Keratinocyte (primary cell): ENCODE measurements around the gene AGTPBP1. TPM values are rescaled to one million over a fixed set of nuclear protein-coding genes. Genes with fewer than 3 reads are reported as not detected.

Experiments used
- DNase-seq: peaks from one replicate; pipeline ENCODE4 v3.0.0-alpha.2; 2011; ENCODE audit warnings: low read depth, missing footprints, low spot score
- FAIRE-seq: peaks from 2 replicates; lab custom pipeline; 2011; peaks lifted over from hg19 to GRCh38; lab: Jason Lieb, UNC
- H2AFZ ChIP-seq: 2 replicates; pipeline ENCODE4 v1.6.0; 2012; ENCODE audit warnings: low read length, control low read depth, inconsistent platforms; ENCODE audit not compliant: control insufficient read depth
- H3K27ac ChIP-seq: 2 replicates; pipeline ENCODE4 v1.5.1; 2011; ENCODE audit warnings: low read length; ENCODE audit not compliant: control insufficient read depth, insufficient read depth
- H3K27me3 ChIP-seq: 3 replicates; pipeline ENCODE4 v1.6.0; 2011; ENCODE audit warnings: low read length; ENCODE audit not compliant: control insufficient read depth, insufficient read depth; ENCODE audit errors: extremely low read depth
- H3K36me3 ChIP-seq, 2 experiments: 2 replicates in 1 of 2; 3 replicates in 1 of 2; pipeline ENCODE4 v1.5.1; 2011; ENCODE audit warnings: low read length in 2 of 2, mild to moderate bottlenecking in 1 of 2; ENCODE audit not compliant: control insufficient read depth in 2 of 2, insufficient read depth in 2 of 2; ENCODE audit errors: extremely low read depth in 1 of 2
- H3K4me1 ChIP-seq: 3 replicates; pipeline ENCODE4 v1.5.1; 2011; ENCODE audit warnings: low read length; ENCODE audit not compliant: control insufficient read depth, insufficient read depth; ENCODE audit errors: extremely low read depth
- H3K4me2 ChIP-seq: 3 replicates; pipeline ENCODE4 v1.6.0; 2011; ENCODE audit warnings: low read depth, low read length; ENCODE audit not compliant: control insufficient read depth, insufficient read depth; ENCODE audit errors: extremely low read depth
- H3K4me3 ChIP-seq, 3 experiments: fragments of 200-600 bp in 1 of 3; sonication (generic) in 1 of 3; 2 replicates in 2 of 3; 3 replicates in 1 of 3; pipeline ENCODE4 v1.5.1; 2011 to 2016; ENCODE audit warnings: low read length in 3 of 3, mild to moderate bottlenecking in 3 of 3, control low read depth in 2 of 3, inconsistent platforms in 1 of 3, low read depth in 1 of 3, mixed read lengths in 1 of 3, mixed run types in 1 of 3, moderate library complexity in 1 of 3; ENCODE audit not compliant: control insufficient read depth in 2 of 3, insufficient read depth in 2 of 3; ENCODE audit errors: extremely low read depth in 1 of 3
- H3K79me2 ChIP-seq: 2 replicates; pipeline ENCODE4 v1.6.0; 2012; ENCODE audit warnings: low read length; ENCODE audit not compliant: control insufficient read depth, insufficient read depth
- H3K9ac ChIP-seq: 3 replicates; pipeline ENCODE4 v1.6.0; 2011; ENCODE audit warnings: low read length; ENCODE audit not compliant: control insufficient read depth, insufficient read depth; ENCODE audit errors: extremely low read depth
- H3K9me1 ChIP-seq: 3 replicates; pipeline ENCODE4 v1.6.0; 2011; ENCODE audit warnings: low read length; ENCODE audit not compliant: control insufficient read depth, insufficient read depth; ENCODE audit errors: extremely low read depth
- H3K9me3 ChIP-seq: 2 replicates; pipeline ENCODE4 v1.5.1; 2012; ENCODE audit warnings: low read depth, low read length; ENCODE audit not compliant: control insufficient read depth
- H4K20me1 ChIP-seq: 3 replicates; pipeline ENCODE4 v1.6.0; 2011; ENCODE audit warnings: low read length; ENCODE audit not compliant: control insufficient read depth, insufficient read depth; ENCODE audit errors: extremely low read depth
- CTCF ChIP-seq, 3 experiments: IDR thresholded peaks in 1 of 3; conservative IDR thresholded peaks in 1 of 3; optimal IDR thresholded peaks in 1 of 3; 2 replicates in 2 of 3; 3 replicates in 1 of 3; pipeline versions ENCODE3 to v1.5.1; 2011; ENCODE audit warnings: low read length in 3 of 3, mild to moderate bottlenecking in 3 of 3, moderate library complexity in 2 of 3, control low read depth in 1 of 3, inconsistent platforms in 1 of 3; ENCODE audit not compliant: insufficient read depth in 2 of 3; ENCODE audit errors: extremely low read depth in 1 of 3
- EZH2 ChIP-seq: IDR thresholded peaks from one replicate; pipeline ENCODE4 v1.6.1; 2012; ENCODE audit warnings: inconsistent platforms, mild to moderate bottlenecking, low read length, moderate library complexity
- dilution Hi-C: fragments of 300-500 bp; cut with MboI; formaldehyde crosslinking; loops from one replicate; pipeline ENCODE4 v1.7.0; 2020; ENCODE audit warnings: low sequenced_read_pairs; ENCODE audit not compliant: extremely low pct_ligation_motif_present
- polyA plus RNA-seq, 5 experiments: library from polyadenylated mRNA; depleted of rRNA in 3 of 5; stranded (reverse) in 3 of 5; stranded (forward) in 1 of 5; unstranded in 1 of 5; fragments of >200 nt; gene quantifications; 1 replicate in 1 of 5; 2 replicates in 3 of 5; 3 replicates in 1 of 5; pipeline versions ENCODE4 v1.2.1 to v1.2.3, GENCODE V29; 2011 to 2012; ENCODE audit warnings: missing spikeins in 2 of 5, low read depth in 1 of 5, low replicate concordance in 1 of 5

Gene AGTPBP1
- polyA plus RNA-seq, 1 donor (not counting 4 experiments of a cell fraction or from before 2014, with no cell fraction given), result 11.1 TPM

GRCh38 chr9:85528607-85529006, 213.1 kb downstream of the AGTPBP1 start:
- no peaks in the 10 kb centered on the region for H3K9me1 ChIP-seq
- no peak for FAIRE-seq
- TF ChIP-seq CTCF (optimal IDR thresholded peaks at IDR 0.05 in 1 of 3, IDR thresholded peaks at IDR 0.05 in 1 of 3, conservative IDR thresholded peaks at IDR 0.05 in 1 of 3; ENCODE audit: extremely low read depth in 1 of 3, insufficient read depth in 2 of 3, low read length in 3 of 3) (no peak), EZH2 (no peak)
- no peaks in the 10 kb centered on the region for H3K9me3 ChIP-seq
- dilution Hi-C loops, result no loop called here
- H3K4me1 ChIP-seq, result no peaks in the 10 kb centered on the region
- no peak overlapping the region for H3K4me3 ChIP-seq
- no peak overlapping the region for H2AFZ ChIP-seq
- no peaks in the 10 kb centered on the region for H4K20me1 ChIP-seq
- peaks cover 36% of the 10 kb centered on the region for H3K27me3 ChIP-seq
- H3K79me2 ChIP-seq, result no peaks in the 10 kb centered on the region
- no peak overlapping the region for H3K27ac ChIP-seq
- no peaks in the 10 kb centered on the region for H3K36me3 ChIP-seq
- no peak overlapping the region for H3K4me2 ChIP-seq
- H3K9ac ChIP-seq, result no peak overlapping the region
- DNase-seq, result no peak

GRCh38 chr9:85528142-85528541, 213.6 kb downstream of the AGTPBP1 start:
- Histone ChIP-seq H3K9ac (no peak overlapping the region), H3K27ac (no peak overlapping the region), H3K36me3 (no peaks in the 10 kb centered on the region), H3K4me1 (no peaks in the 10 kb centered on the region), H3K4me3 (no peak overlapping the region), H3K27me3 (peaks cover 40% of the 10 kb centered on the region), H3K79me2 (no peaks in the 10 kb centered on the region), H2AFZ (no peak overlapping the region), H4K20me1 (no peaks in the 10 kb centered on the region), H3K9me3 (no peaks in the 10 kb centered on the region), H3K4me2 (no peak overlapping the region), H3K9me1 (no peaks in the 10 kb centered on the region)
- FAIRE-seq, result no peak
- no peak for DNase-seq
- dilution Hi-C loops, result no loop called here
- TF ChIP-seq EZH2, result no peak
- no peak for TF ChIP-seq CTCF (optimal IDR thresholded peaks at IDR 0.05 in 1 of 3, IDR thresholded peaks at IDR 0.05 in 1 of 3, conservative IDR thresholded peaks at IDR 0.05 in 1 of 3; ENCODE audit: extremely low read depth in 1 of 3, insufficient read depth in 2 of 3, low read length in 3 of 3)
